ENCODE results near the gene GABBR2.

Gene GABBR2

DNA sequence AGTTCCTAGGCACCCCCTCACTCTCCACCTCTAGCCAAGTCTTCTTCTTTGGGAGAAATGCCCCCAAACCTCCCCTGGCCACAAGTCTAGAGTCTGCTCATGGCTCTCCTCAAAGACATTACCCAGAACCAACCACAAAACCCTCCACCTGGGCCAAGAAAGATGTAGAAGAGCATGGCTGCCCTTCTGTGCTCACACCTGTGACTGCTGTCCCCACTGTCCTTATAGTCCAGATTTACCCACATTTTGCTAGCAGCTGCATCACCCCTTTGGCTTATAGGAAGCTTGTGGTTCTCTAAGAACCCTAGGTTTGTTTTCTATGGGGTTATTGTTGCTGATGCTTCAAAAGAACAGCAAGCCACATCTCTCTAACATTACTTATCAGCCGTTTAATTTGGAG lies 6.1 kb upstream of the GABBR2 start:
- TF ChIP-seq TCF12 (IDR thresholded peaks at IDR 0.05; ENCODE audit: low read depth), result no peak
- TF ChIP-seq TAF1 (IDR thresholded peaks at IDR 0.05; ENCODE audit: low read depth), result no peak
- TF ChIP-seq CEBPB (IDR thresholded peaks at IDR 0.05), result no peak

DNA sequence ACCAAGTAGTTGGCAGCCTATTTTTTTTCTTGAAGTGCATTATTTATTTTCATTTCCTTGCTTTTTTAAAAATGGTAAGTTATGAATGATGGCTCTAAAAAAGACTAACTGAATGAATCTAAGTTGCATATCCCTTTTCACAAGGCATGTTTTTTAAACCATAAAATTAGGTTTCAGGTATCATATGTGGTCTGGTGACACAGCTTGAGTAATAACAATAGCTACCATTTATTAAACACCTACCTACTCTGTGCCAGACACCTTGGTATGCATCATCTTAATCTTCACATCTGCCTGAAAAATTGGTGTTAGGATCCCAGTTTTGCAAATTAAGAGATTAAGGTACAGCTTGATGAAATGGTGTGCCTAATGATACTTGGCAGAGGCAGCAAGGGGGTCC lies 4.3 kb upstream of the GABBR2 start:
- no peak for TF ChIP-seq EP300 (IDR thresholded peaks at IDR 0.05; ENCODE audit: borderline replicate concordance)
- no peak for TF ChIP-seq YY1 (IDR thresholded peaks at IDR 0.05; ENCODE audit: low read depth)
- TF ChIP-seq FOXM1 (IDR thresholded peaks at IDR 0.05; ENCODE audit: borderline replicate concordance, low read depth), result no peak
- TF ChIP-seq TEAD4 (IDR thresholded peaks at IDR 0.05), result no peak
- TF ChIP-seq TAF1 (IDR thresholded peaks at IDR 0.05; ENCODE audit: low read depth), result no peak
- TF ChIP-seq RAD21 (IDR thresholded peaks at IDR 0.05; ENCODE audit: low read depth), result no peak
- TF ChIP-seq NFIC (IDR thresholded peaks at IDR 0.05), result no peak
- TF ChIP-seq EGR1 (IDR thresholded peaks at IDR 0.05), result no peak
- TF ChIP-seq TCF12 (IDR thresholded peaks at IDR 0.05; ENCODE audit: low read depth), result no peak
- no peak for TF ChIP-seq ZBTB7A (IDR thresholded peaks at IDR 0.05; ENCODE audit: low read depth)
- TF ChIP-seq, protein P1, sequence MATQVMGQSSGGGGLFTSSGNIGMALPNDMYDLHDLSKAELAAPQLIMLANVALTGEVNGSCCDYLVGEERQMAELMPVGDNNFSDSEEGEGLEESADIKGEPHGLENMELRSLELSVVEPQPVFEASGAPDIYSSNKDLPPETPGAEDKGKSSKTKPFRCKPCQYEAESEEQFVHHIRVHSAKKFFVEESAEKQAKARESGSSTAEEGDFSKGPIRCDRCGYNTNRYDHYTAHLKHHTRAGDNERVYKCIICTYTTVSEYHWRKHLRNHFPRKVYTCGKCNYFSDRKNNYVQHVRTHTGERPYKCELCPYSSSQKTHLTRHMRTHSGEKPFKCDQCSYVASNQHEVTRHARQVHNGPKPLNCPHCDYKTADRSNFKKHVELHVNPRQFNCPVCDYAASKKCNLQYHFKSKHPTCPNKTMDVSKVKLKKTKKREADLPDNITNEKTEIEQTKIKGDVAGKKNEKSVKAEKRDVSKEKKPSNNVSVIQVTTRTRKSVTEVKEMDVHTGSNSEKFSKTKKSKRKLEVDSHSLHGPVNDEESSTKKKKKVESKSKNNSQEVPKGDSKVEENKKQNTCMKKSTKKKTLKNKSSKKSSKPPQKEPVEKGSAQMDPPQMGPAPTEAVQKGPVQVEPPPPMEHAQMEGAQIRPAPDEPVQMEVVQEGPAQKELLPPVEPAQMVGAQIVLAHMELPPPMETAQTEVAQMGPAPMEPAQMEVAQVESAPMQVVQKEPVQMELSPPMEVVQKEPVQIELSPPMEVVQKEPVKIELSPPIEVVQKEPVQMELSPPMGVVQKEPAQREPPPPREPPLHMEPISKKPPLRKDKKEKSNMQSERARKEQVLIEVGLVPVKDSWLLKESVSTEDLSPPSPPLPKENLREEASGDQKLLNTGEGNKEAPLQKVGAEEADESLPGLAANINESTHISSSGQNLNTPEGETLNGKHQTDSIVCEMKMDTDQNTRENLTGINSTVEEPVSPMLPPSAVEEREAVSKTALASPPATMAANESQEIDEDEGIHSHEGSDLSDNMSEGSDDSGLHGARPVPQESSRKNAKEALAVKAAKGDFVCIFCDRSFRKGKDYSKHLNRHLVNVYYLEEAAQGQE (IDR thresholded peaks at IDR 0.05; ENCODE audit: low read depth), result no peak
- TF ChIP-seq CEBPB (IDR thresholded peaks at IDR 0.05), result no peak
- no peak for TF ChIP-seq CREB1 (IDR thresholded peaks at IDR 0.05; ENCODE audit: low read depth)
- TF ChIP-seq, protein P2, sequence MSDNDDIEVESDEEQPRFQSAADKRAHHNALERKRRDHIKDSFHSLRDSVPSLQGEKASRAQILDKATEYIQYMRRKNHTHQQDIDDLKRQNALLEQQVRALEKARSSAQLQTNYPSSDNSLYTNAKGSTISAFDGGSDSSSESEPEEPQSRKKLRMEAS (IDR thresholded peaks at IDR 0.05), result no peak
- TF ChIP-seq, protein P3, sequence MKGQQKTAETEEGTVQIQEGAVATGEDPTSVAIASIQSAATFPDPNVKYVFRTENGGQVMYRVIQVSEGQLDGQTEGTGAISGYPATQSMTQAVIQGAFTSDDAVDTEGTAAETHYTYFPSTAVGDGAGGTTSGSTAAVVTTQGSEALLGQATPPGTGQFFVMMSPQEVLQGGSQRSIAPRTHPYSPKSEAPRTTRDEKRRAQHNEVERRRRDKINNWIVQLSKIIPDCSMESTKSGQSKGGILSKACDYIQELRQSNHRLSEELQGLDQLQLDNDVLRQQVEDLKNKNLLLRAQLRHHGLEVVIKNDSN (IDR thresholded peaks at IDR 0.05), result no peak

DNA sequence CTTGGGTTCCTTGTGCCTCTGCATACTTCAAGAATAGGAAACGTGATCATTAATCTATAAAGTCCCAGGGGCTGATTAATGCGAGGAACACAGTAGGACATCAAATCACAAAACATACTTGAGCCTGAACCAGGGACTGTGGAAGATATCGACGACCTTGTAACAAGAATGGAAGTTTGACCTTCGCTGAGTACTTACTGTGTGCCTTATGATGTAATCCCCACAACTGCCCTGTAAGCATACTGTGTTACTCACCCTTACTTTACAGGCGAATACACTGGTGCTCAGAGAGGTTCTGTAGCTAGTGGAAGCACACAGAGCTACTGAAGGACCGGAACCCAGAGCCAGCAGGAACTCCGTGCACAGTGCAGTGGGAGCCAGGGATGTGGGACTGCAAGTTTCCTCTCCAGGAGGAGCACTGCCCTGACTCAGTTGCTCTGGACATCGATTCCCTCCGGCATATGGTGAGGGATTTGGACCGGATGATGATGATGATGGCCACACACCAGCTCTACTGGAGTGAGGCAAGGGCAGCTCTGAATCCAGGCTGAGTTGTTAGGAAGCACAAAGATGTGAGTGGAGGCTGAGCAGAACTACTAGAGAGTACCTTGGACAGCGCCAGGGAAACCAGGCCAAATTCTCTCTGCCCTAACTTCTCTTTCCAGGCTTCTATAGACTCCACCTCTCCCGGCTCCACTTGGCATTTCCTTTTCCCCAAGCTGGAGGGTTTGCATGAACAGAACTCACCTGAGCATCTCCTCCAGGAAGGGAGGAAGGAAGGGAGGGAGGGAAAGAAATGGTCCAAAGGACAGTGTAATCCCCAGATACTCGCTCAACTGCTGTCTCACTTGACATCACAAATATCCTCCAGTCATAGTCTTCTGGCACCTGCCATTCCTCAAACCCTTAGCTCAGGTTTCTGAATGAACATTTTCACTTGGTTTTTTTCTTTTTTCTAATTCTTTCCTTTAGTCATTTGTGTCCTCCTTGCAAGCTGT lies 1.5 kb upstream of the GABBR2 start:
- TF ChIP-seq CEBPB (IDR thresholded peaks at IDR 0.05) (no peak), EGR1 (IDR thresholded peaks at IDR 0.05) (no peak), ZBTB7A (IDR thresholded peaks at IDR 0.05; ENCODE audit: low read depth) (no peak), TAF1 (IDR thresholded peaks at IDR 0.05; ENCODE audit: low read depth) (no peak), FOXM1 (IDR thresholded peaks at IDR 0.05; ENCODE audit: borderline replicate concordance, low read depth) (no peak), NFIC (IDR thresholded peaks at IDR 0.05) (peak; percentile 39; the same call in 1 of the 2 replicates)
- TF ChIP-seq, protein P1 (IDR thresholded peaks at IDR 0.05; ENCODE audit: low read depth), result peak; percentile 93

DNA sequence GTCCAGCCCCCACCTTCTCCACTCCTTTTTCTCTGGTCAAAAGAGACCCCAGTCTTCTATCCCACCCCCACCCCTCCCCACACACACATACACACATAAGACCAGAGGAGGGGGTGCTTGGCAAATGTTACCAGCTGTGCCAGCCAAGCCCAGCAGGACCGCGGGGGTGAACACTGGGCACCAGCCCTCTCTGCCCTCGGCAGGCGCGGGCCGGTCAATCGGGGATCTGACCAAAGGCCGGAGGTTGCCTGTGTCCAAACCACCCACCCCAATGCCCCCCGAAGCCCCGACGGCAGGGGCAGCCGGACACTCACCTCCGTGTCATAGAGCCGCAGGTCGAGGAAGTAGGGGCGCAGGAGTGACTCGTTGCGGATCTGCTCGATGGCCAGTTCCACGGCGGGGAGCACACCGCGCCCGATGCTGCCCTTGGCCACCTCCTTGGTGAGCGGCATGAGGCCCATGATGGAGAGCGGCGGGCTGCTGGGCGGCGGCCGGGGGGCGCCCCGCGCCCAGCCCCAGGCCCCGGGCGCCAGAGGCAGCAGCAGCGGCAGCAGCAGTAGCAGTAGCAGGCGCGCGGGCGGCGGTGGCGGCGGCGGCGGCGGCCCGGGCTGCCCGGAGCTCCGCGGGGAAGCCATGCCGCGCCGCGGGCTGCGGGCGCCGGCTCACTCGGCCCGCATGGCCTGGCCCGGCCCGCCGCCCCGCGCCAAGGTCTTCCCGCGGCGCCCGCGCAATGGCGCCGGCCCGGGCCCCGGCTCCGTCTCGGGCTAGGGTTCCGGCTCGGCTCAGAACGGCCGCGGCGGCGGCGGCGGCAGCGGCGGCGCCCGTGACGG lies 417 bp downstream of the GABBR2 start:
- TF ChIP-seq, protein P1 (IDR thresholded peaks at IDR 0.05; ENCODE audit: low read depth), result no peak
- TF ChIP-seq YY1 (IDR thresholded peaks at IDR 0.05; ENCODE audit: low read depth) (no peak), EP300 (IDR thresholded peaks at IDR 0.05; ENCODE audit: borderline replicate concordance) (no peak), NFIC (IDR thresholded peaks at IDR 0.05) (no peak), CEBPB (IDR thresholded peaks at IDR 0.05) (no peak), EGR1 (IDR thresholded peaks at IDR 0.05) (no peak), TCF12 (IDR thresholded peaks at IDR 0.05; ENCODE audit: low read depth) (no peak), CREB1 (IDR thresholded peaks at IDR 0.05; ENCODE audit: low read depth) (no peak), TAF1 (IDR thresholded peaks at IDR 0.05; ENCODE audit: low read depth) (no peak), ZBTB7A (IDR thresholded peaks at IDR 0.05; ENCODE audit: low read depth) (no peak), FOXM1 (IDR thresholded peaks at IDR 0.05; ENCODE audit: borderline replicate concordance, low read depth) (no peak), RAD21 (IDR thresholded peaks at IDR 0.05; ENCODE audit: low read depth) (no peak)
- TF ChIP-seq, protein P3 (IDR thresholded peaks at IDR 0.05), result no peak
- TF ChIP-seq, protein P2 (IDR thresholded peaks at IDR 0.05), result no peak
